ENCODE measurements around the gene RNF213.
"Not testable (repeated sequence)": the region's sequence is repeated elsewhere in the genome, so short reads cannot be mapped to it uniquely, and the experiment has no call there.

RNF213 gene

DNA sequence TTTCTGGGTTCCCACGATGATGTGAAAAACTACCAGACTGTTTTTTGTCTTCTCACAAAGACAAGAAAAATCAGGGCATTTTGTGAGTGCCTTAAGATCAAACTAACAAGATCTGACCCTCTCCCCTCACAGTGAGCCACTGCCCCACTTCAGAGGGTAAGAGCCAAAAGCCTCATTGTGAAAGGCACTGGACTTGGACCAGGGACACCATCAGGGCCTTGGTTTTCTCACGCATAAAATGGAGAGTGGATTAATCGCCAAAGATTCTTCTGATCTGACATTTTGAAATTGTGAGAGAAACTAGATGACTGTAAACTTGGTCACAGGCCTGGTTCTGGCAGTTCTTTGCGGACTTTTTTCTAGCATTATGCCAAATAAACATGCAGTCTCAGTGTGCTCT lies 133.3 kb downstream of the RNF213 start:
- H3K27me3 ChIP-seq (ENCODE audit: control insufficient read depth in 2 of 2, insufficient read depth in 2 of 2, low read length in 2 of 2): no peaks in the 10 kb centered on the region
- H3K4me3 ChIP-seq (ENCODE audit: low read length in 2 of 2): no peak overlapping the region
- H3K4me1 ChIP-seq (ENCODE audit: control insufficient read depth in 2 of 2, insufficient read depth in 2 of 2, low read length in 2 of 2): no peaks in the 10 kb centered on the region
- peaks cover 35 to 47% of the 10 kb centered on the region in 2 donors for H3K36me3 ChIP-seq (ENCODE audit: control insufficient read depth in 2 of 2, insufficient read depth in 2 of 2, low read length in 2 of 2)
- no peak overlapping the region for H3K9ac ChIP-seq (ENCODE audit: low read depth in 1 of 2, low read length in 2 of 2)
- H3K9me3 ChIP-seq (ENCODE audit: control insufficient read depth in 2 of 2, low read length in 2 of 2): no peaks in the 10 kb centered on the region
- H3K27ac ChIP-seq (ENCODE audit: low read depth in 2 of 2, low read length in 2 of 2): no peak overlapping the region

DNA sequence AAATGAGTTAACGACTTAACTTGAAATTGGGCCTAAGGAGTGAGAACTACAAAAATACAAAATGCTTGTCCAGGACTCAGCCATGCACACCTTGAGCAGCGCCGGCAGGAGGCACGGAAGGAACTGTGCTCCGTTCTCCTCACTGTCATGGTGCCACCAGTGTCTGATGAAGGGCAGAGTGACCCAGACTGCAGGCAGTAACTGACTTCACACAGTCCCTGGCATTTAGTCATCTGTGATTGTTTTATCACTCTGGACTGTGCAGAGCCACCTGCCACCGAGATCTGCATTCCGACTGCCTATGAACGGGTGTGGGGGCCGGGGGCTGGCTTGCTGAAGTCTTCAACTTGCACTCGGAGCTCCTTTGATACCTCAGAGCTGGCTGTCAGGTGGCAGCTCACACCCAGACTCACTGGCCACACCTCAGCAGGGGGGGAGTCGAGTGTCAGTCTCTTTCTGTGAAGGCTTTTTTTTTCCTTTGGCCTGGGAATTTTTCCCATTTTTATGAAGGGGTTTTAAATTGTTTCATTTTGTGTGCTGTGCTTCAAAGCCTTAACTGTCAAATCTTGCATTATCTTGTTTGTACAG lies 134.1 kb downstream of the RNF213 start:
- H3K4me1 ChIP-seq (ENCODE audit: control insufficient read depth in 2 of 2, insufficient read depth in 2 of 2, low read length in 2 of 2): no peaks in the 10 kb centered on the region
- H3K36me3 ChIP-seq (ENCODE audit: control insufficient read depth in 2 of 2, insufficient read depth in 2 of 2, low read length in 2 of 2): peaks cover 28 to 40% of the 10 kb centered on the region in 2 donors
- H3K9me3 ChIP-seq (ENCODE audit: control insufficient read depth in 2 of 2, low read length in 2 of 2): no peaks in the 10 kb centered on the region
- no peak overlapping the region for H3K4me3 ChIP-seq (ENCODE audit: low read length in 2 of 2)
- H3K27me3 ChIP-seq (ENCODE audit: control insufficient read depth in 2 of 2, insufficient read depth in 2 of 2, low read length in 2 of 2): no peaks in the 10 kb centered on the region
- H3K27ac ChIP-seq (ENCODE audit: low read depth in 2 of 2, low read length in 2 of 2): no peak overlapping the region
- H3K9ac ChIP-seq (ENCODE audit: low read depth in 1 of 2, low read length in 2 of 2): no peak overlapping the region

DNA sequence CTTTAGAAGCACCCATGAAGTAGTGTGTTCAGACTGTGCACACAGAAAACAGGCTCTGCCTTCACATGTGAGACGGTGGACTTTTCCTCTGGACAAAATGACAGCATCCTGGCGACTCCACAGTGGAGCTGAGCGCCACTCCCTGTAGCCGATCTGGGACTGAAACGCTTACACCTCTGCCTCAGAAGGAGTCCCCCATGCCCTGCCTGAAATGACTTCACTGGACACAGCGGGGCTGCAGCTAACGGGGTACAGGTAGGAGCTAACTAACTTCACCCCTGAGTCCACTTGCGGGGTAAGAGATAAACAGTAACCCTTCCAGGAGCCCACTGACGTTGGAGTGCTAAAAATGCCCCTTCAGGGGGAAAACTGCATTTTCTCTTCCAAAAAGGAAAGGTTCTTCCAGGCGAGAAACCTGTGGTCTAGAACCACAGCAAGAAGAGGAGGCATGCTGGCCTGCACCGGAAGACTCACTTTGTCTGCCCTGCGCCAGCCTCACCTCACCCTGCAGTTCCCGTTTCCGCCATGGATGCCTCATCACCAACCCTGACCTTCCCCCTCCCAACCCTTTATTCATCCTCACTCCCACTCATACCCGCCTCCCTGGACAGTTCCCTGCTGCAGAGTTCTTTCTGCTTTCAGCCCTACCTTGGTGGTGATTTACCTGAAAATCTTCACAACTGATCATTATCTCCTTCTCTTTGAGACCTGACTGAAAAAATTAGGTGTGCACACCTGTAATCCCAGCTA lies 134.9 kb downstream of the RNF213 start:
- H3K27ac ChIP-seq (ENCODE audit: low read depth in 2 of 2, low read length in 2 of 2): no peak overlapping the region
- no peak overlapping the region for H3K9ac ChIP-seq (ENCODE audit: low read depth in 1 of 2, low read length in 2 of 2)
- H3K9me3 ChIP-seq (ENCODE audit: control insufficient read depth in 2 of 2, low read length in 2 of 2): no peaks in the 10 kb centered on the region
- H3K27me3 ChIP-seq (ENCODE audit: control insufficient read depth in 2 of 2, insufficient read depth in 2 of 2, low read length in 2 of 2): no peaks in the 10 kb centered on the region
- H3K4me3 ChIP-seq (ENCODE audit: low read length in 2 of 2): no peak overlapping the region
- H3K4me1 ChIP-seq (ENCODE audit: control insufficient read depth in 2 of 2, insufficient read depth in 2 of 2, low read length in 2 of 2): no peaks in the 10 kb centered on the region
- H3K36me3 ChIP-seq (ENCODE audit: control insufficient read depth in 2 of 2, insufficient read depth in 2 of 2, low read length in 2 of 2): peaks cover 20 to 35% of the 10 kb centered on the region in 2 donors

DNA sequence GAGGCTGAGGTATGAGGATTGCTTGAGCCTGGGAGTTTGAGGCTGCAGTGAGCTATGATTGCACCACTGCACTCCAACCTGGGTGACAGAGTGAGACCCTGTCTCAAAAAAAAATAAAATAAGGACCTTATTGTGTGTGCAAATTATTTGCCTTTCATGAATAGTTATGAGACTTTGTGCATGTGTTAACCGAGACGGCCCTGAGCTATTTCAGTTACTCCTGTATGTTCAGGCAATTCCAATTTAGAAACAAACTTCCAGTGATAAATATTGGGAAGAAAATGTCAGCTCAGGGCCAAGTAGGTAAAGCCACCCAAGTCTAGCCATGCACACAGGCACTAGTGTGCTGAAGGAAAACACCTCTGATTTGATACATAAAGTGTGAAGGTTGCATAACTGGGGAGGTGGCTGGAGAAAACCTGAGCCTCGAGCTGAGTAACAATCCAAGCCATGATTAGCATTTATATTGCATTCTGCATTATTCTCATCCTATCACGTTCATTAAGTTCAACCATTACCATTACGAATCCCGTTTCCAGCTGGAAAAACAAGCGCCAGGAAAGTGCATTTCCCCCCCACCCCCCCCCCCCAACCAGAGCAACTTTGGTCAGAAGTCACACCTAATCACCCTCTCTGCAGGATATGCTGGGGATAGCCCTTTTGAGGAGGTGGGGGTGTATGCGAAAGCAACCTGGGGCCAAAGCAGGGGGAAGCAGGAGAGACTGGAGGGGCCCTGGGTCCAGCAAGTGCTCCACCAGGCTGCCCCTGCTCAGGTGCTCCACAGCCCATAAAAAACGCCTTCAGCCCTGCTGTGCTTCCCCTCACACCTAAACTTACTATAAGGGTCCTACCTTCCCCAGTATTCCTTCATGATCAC lies 135.7 kb downstream of the RNF213 start:
- Histone ChIP-seq H3K36me3 (ENCODE audit: control insufficient read depth in 2 of 2, insufficient read depth in 2 of 2, low read length in 2 of 2) (peaks cover 20 to 29% of the 10 kb centered on the region in 2 donors), H3K4me3 (ENCODE audit: low read length in 2 of 2) (no peak overlapping the region), H3K9me3 (ENCODE audit: control insufficient read depth in 2 of 2, low read length in 2 of 2) (no peaks in the 10 kb centered on the region), H3K27me3 (ENCODE audit: control insufficient read depth in 2 of 2, insufficient read depth in 2 of 2, low read length in 2 of 2) (no peaks in the 10 kb centered on the region), H3K27ac (ENCODE audit: low read depth in 2 of 2, low read length in 2 of 2) (no peak overlapping the region), H3K4me1 (ENCODE audit: control insufficient read depth in 2 of 2, insufficient read depth in 2 of 2, low read length in 2 of 2) (no peaks in the 10 kb centered on the region), H3K9ac (ENCODE audit: low read depth in 1 of 2, low read length in 2 of 2) (no peak overlapping the region)

- no peaks in the 10 kb centered on the region for H3K4me1 ChIP-seq (ENCODE audit: control insufficient read depth in 2 of 2, insufficient read depth in 2 of 2, low read length in 2 of 2)
- no peaks in the 10 kb centered on the region for H3K27me3 ChIP-seq (ENCODE audit: control insufficient read depth in 2 of 2, insufficient read depth in 2 of 2, low read length in 2 of 2)
- H3K27ac ChIP-seq (ENCODE audit: low read depth in 2 of 2, low read length in 2 of 2): no peak overlapping the region
- H3K9ac ChIP-seq (ENCODE audit: low read depth in 1 of 2, low read length in 2 of 2): no peak overlapping the region
- no peak overlapping the region for H3K4me3 ChIP-seq (ENCODE audit: low read length in 2 of 2)
- no peaks in the 10 kb centered on the region for H3K9me3 ChIP-seq (ENCODE audit: control insufficient read depth in 2 of 2, low read length in 2 of 2)
- H3K36me3 ChIP-seq (ENCODE audit: control insufficient read depth in 2 of 2, insufficient read depth in 2 of 2, low read length in 2 of 2): peaks cover 20 to 28% of the 10 kb centered on the region in 2 donors
Observed at GRCh38 chr17:80397034-80397387, 136.4 kb downstream of the RNF213 start.

DNA sequence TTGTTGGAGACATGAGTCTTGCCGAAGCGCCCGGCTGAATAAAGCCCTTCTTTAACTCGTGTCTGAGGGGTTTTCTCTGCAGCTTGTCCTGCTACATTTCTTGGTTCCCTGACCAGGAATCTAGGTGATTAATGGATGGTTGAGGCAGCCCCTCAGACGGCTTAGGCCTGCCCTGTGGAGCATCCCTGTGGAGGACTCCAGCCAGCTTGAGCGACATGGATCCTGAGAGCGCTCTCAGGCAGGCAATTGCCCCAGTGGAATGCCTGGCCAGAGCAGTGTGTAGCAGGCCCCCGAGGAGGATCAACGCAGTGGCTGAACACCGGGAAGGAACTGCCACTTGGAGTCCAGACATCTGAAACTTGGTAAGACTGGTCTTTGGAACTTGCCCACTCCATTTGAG lies 137.0 kb downstream of the RNF213 start:
- Histone ChIP-seq H3K9me3 (ENCODE audit: control insufficient read depth in 2 of 2, low read length in 2 of 2) (no peaks in the 10 kb centered on the region), H3K27me3 (ENCODE audit: control insufficient read depth in 2 of 2, insufficient read depth in 2 of 2, low read length in 2 of 2) (no peaks in the 10 kb centered on the region), H3K27ac (ENCODE audit: low read depth in 2 of 2, low read length in 2 of 2) (no peak overlapping the region), H3K36me3 (ENCODE audit: control insufficient read depth in 2 of 2, insufficient read depth in 2 of 2, low read length in 2 of 2) (peaks cover 16 to 24% of the 10 kb centered on the region in 2 donors), H3K4me3 (ENCODE audit: low read length in 2 of 2) (no peak overlapping the region), H3K4me1 (ENCODE audit: control insufficient read depth in 2 of 2, insufficient read depth in 2 of 2, low read length in 2 of 2) (no peaks in the 10 kb centered on the region), H3K9ac (ENCODE audit: low read depth in 1 of 2, low read length in 2 of 2) (no peak overlapping the region)

DNA sequence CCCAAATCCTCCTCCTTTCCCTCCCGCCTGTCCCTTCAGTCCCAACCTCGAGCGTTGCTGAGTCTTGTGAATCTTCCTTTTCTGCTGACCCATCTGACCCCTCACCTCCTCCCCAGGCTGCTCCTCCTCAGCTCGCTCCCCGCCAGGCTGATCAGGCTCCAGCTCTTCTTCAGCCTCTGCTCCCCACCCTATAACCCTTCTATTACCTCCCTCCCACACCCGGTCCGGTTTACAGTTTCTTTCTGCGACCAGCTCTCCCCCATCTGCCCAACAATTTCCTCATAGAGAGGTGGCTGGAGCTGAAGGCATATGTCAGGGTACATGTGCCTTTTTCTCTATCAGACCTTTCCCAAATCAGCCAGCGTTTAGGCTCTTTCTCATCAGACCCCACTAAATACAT lies 140.4 kb downstream of the RNF213 start:
- not testable (repeated sequence) for H3K27me3 ChIP-seq (ENCODE audit: control insufficient read depth in 2 of 2, insufficient read depth in 2 of 2, low read length in 2 of 2); H3K9me3 ChIP-seq (ENCODE audit: control insufficient read depth in 2 of 2, low read length in 2 of 2); H3K4me1 ChIP-seq (ENCODE audit: control insufficient read depth in 2 of 2, insufficient read depth in 2 of 2, low read length in 2 of 2); H3K9ac ChIP-seq (ENCODE audit: low read depth in 1 of 2, low read length in 2 of 2); H3K4me3 ChIP-seq (ENCODE audit: low read length in 2 of 2); H3K27ac ChIP-seq (ENCODE audit: low read depth in 2 of 2, low read length in 2 of 2); H3K36me3 ChIP-seq (ENCODE audit: control insufficient read depth in 2 of 2, insufficient read depth in 2 of 2, low read length in 2 of 2)

DNA sequence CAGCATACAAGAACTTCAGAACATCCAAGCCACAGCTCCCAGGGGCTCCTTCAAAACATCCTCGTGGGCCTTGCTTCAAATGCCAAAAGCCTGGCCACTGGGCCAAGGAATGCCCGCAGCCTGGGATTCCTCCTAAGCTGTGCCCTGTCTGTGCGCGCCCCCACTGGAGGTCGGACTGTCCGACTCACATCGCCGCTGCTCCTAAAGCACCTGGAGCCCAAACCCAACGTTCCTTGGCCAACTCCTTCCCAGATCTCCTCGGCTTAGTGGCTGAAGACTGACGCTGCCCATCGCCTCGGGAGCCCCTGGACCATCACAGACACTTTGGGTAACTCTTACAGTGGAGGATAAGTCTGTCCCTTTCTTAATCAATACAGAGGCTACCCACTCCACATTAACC lies 141.4 kb downstream of the RNF213 start:
- H3K36me3 ChIP-seq (ENCODE audit: control insufficient read depth in 2 of 2, insufficient read depth in 2 of 2, low read length in 2 of 2); H3K4me3 ChIP-seq (ENCODE audit: low read length in 2 of 2); H3K27me3 ChIP-seq (ENCODE audit: control insufficient read depth in 2 of 2, insufficient read depth in 2 of 2, low read length in 2 of 2); H3K27ac ChIP-seq (ENCODE audit: low read depth in 2 of 2, low read length in 2 of 2); H3K4me1 ChIP-seq (ENCODE audit: control insufficient read depth in 2 of 2, insufficient read depth in 2 of 2, low read length in 2 of 2); H3K9ac ChIP-seq (ENCODE audit: low read depth in 1 of 2, low read length in 2 of 2); H3K9me3 ChIP-seq (ENCODE audit: control insufficient read depth in 2 of 2, low read length in 2 of 2): not testable (repeated sequence)

- Histone ChIP-seq H3K27me3 (ENCODE audit: control insufficient read depth in 2 of 2, insufficient read depth in 2 of 2, low read length in 2 of 2) (no peaks in the 10 kb centered on the region), H3K27ac (ENCODE audit: low read depth in 2 of 2, low read length in 2 of 2) (no peak overlapping the region), H3K36me3 (ENCODE audit: control insufficient read depth in 2 of 2, insufficient read depth in 2 of 2, low read length in 2 of 2) (no peaks in the 10 kb centered on the region), H3K4me3 (ENCODE audit: low read length in 2 of 2) (no peak overlapping the region), H3K9ac (ENCODE audit: low read depth in 1 of 2, low read length in 2 of 2) (no peak overlapping the region), H3K4me1 (ENCODE audit: control insufficient read depth in 2 of 2, insufficient read depth in 2 of 2, low read length in 2 of 2) (no peaks in the 10 kb centered on the region), H3K9me3 (ENCODE audit: control insufficient read depth in 2 of 2, low read length in 2 of 2) (no peaks in the 10 kb centered on the region)
Observed at GRCh38 chr17:80402959-80403358, 142.3 kb downstream of the RNF213 start.

DNA sequence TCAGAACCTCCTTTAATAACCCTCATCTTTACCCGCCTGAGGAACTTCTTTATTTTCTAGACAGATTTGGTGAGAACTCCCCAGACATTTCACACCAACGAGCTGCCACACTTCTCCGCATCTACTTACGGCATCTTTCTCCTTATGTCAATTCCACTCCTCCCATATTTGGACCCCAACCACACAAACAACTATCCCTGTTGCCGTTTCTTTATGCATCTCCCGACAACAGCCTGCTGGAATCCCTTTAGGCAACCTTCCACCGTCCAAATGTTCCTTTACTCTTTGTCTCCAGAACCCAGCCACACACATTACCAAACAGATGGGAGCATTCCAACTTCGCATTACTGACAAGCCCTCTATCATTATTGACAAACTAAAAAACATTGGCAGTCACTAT lies 145.5 kb downstream of the RNF213 start:
- no peak overlapping the region for H3K27ac ChIP-seq (ENCODE audit: low read depth in 2 of 2, low read length in 2 of 2)
- no peaks in the 10 kb centered on the region for H3K36me3 ChIP-seq (ENCODE audit: control insufficient read depth in 2 of 2, insufficient read depth in 2 of 2, low read length in 2 of 2)
- no peak overlapping the region for H3K9ac ChIP-seq (ENCODE audit: low read depth in 1 of 2, low read length in 2 of 2)
- no peaks in the 10 kb centered on the region for H3K4me1 ChIP-seq (ENCODE audit: control insufficient read depth in 2 of 2, insufficient read depth in 2 of 2, low read length in 2 of 2)
- H3K9me3 ChIP-seq (ENCODE audit: control insufficient read depth in 2 of 2, low read length in 2 of 2): no peaks in the 10 kb centered on the region
- H3K27me3 ChIP-seq (ENCODE audit: control insufficient read depth in 2 of 2, insufficient read depth in 2 of 2, low read length in 2 of 2): no peaks in the 10 kb centered on the region
- no peak overlapping the region for H3K4me3 ChIP-seq (ENCODE audit: low read length in 2 of 2)
